SK-N-SH treated with all-trans-retinoic acid at 6 μM for 48 hours (cell line): ENCODE measurements around the gene PKNOX2.

Experiments used
- ATAC-seq: fragments of 200-7000 bp; cut with Tn5 transposase; 3 replicates; pipeline ENCODE4 v1.9.1; 2020; ENCODE audit warnings: mild to moderate bottlenecking, moderate library complexity
- BACH2 ChIP-seq: fragments of 250-450 bp; sonication (Bioruptor Pico); IDR thresholded peaks from 2 replicates; pipeline ENCODE4 v1.9.0; 2021; ENCODE audit warnings: mild to moderate bottlenecking, borderline replicate concordance
- CREB5 ChIP-seq: fragments of 250-450 bp; sonication (Bioruptor Pico); IDR thresholded peaks from 2 replicates; pipeline ENCODE4 v1.5.1; 2020; ENCODE audit warnings: low read depth, mild to moderate bottlenecking, moderate library complexity
- CSRNP3 ChIP-seq: fragments of 250-450 bp; sonication (Bioruptor Pico); IDR thresholded peaks from 2 replicates; pipeline ENCODE4 v1.5.1; 2021; ENCODE audit warnings: mild to moderate bottlenecking, moderate library complexity
- ESRRG ChIP-seq: fragments of 250-450 bp; sonication (Bioruptor Pico); IDR thresholded peaks from 2 replicates; pipeline ENCODE4 v1.6.1; 2021; ENCODE audit warnings: mild to moderate bottlenecking
- GLIS3 ChIP-seq: fragments of 250-450 bp; sonication (Bioruptor Pico); IDR thresholded peaks from 2 replicates; pipeline ENCODE4 v1.5.0; 2020; ENCODE audit warnings: mild to moderate bottlenecking, moderate library complexity
- ISL1 ChIP-seq: fragments of 250-450 bp; sonication (Bioruptor Pico); IDR thresholded peaks from 2 replicates; pipeline ENCODE4 v2.1.2; 2022; ENCODE audit warnings: mild to moderate bottlenecking, moderate library complexity
- OSR1 ChIP-seq: fragments of 250-450 bp; sonication (Bioruptor Pico); IDR thresholded peaks from 2 replicates; pipeline ENCODE4 v1.8.0; 2022; ENCODE audit warnings: moderate library complexity, mild to moderate bottlenecking, inconsistent platforms
- PATZ1 ChIP-seq: fragments of 250-450 bp; sonication (Bioruptor Pico); IDR thresholded peaks from 2 replicates; pipeline ENCODE4 v1.8.0; 2020; ENCODE audit warnings: mild to moderate bottlenecking, moderate library complexity, borderline replicate concordance
- POU6F1 ChIP-seq: fragments of 250-450 bp; sonication (Bioruptor Pico); IDR thresholded peaks from 2 replicates; pipeline ENCODE4 v1.8.0; 2021; ENCODE audit warnings: low read depth, mild to moderate bottlenecking, moderate library complexity, borderline replicate concordance
- PPARA ChIP-seq: fragments of 250-450 bp; sonication (Bioruptor Pico); IDR thresholded peaks from 2 replicates; pipeline ENCODE4 v1.5.0; 2020; ENCODE audit warnings: mild to moderate bottlenecking, borderline replicate concordance
- RARB ChIP-seq: fragments of 250-450 bp; sonication (Bioruptor Pico); IDR thresholded peaks from 2 replicates; pipeline ENCODE4 v1.8.0; 2021; ENCODE audit warnings: mild to moderate bottlenecking, moderate library complexity
- SNAI2 ChIP-seq: fragments of 250-450 bp; sonication (Bioruptor Pico); IDR thresholded peaks from 2 replicates; pipeline ENCODE4 v1.5.0; 2020; ENCODE audit warnings: mild to moderate bottlenecking, moderate library complexity
- TOX ChIP-seq: fragments of 250-450 bp; sonication (Bioruptor Pico); IDR thresholded peaks from 2 replicates; pipeline ENCODE4 v1.8.0; 2021; ENCODE audit warnings: mild to moderate bottlenecking, moderate library complexity, borderline replicate concordance
- TSHZ2 ChIP-seq: fragments of 250-450 bp; sonication (Bioruptor Pico); IDR thresholded peaks from 2 replicates; pipeline ENCODE4 v1.5.0; 2020; ENCODE audit warnings: mild to moderate bottlenecking, moderate library complexity
- ZC3H10 ChIP-seq: fragments of 250-450 bp; sonication (Bioruptor Pico); IDR thresholded peaks from 2 replicates; pipeline ENCODE4 v1.5.1; 2021; ENCODE audit warnings: mild to moderate bottlenecking, moderate library complexity
- ZFP3 ChIP-seq: fragments of 250-450 bp; sonication (Bioruptor Pico); IDR thresholded peaks from 2 replicates; pipeline ENCODE4 v1.5.0; 2020; ENCODE audit warnings: mild to moderate bottlenecking, moderate library complexity
- ZFP30 ChIP-seq: fragments of 450-650 bp; formaldehyde crosslinking; IDR thresholded peaks from 2 replicates; pipeline ENCODE4 v1.5.0; 2022; ENCODE audit warnings: mild to moderate bottlenecking, moderate library complexity
- ZNF565 ChIP-seq: fragments of 450-650 bp; formaldehyde crosslinking; conservative IDR thresholded peaks from 2 replicates; pipeline ENCODE4 v1.5.0; 2020; ENCODE audit warnings: low read depth, mild to moderate bottlenecking, moderate library complexity
- ZNF70 ChIP-seq: fragments of 450-650 bp; formaldehyde crosslinking; IDR thresholded peaks from 2 replicates; pipeline ENCODE4 v1.5.0; 2020; ENCODE audit warnings: mild to moderate bottlenecking, moderate library complexity
- ZNF8 ChIP-seq: fragments of 450-650 bp; formaldehyde crosslinking; IDR thresholded peaks from 2 replicates; pipeline ENCODE4 v1.5.0; 2020; ENCODE audit warnings: mild to moderate bottlenecking, moderate library complexity

The PKNOX2 gene

GRCh38 chr11:125224391-125225021 lies 60.0 kb downstream of the PKNOX2 start (continued):
- TF ChIP-seq TSHZ2 (CRISPR knock-in tag) (no peak), ZNF8 (CRISPR knock-in tag) (no peak), OSR1 (CRISPR knock-in tag) (no peak), POU6F1 (CRISPR knock-in tag) (no peak), ZNF565 (CRISPR knock-in tag) (no peak), SNAI2 (CRISPR knock-in tag) (no peak), PATZ1 (CRISPR knock-in tag) (no peak)

GRCh38 chr11:125225401-125225800 lies 60.9 kb downstream of the PKNOX2 start:
- no peak for TF ChIP-seq POU6F1 (CRISPR knock-in tag)
- no peak for TF ChIP-seq ZC3H10 (CRISPR knock-in tag)
- no peak for TF ChIP-seq ISL1 (CRISPR knock-in tag)
- no peak for TF ChIP-seq TOX (CRISPR knock-in tag)
- no peak for TF ChIP-seq PPARA
- TF ChIP-seq ZNF565 (CRISPR knock-in tag) = no peak
- no peak for TF ChIP-seq ZFP3 (CRISPR knock-in tag)
- TF ChIP-seq CSRNP3 (CRISPR knock-in tag) = no peak
- no peak for TF ChIP-seq ESRRG (CRISPR knock-in tag)
- TF ChIP-seq ZNF70 = no peak
- TF ChIP-seq SNAI2 (CRISPR knock-in tag) = no peak
- no peak for TF ChIP-seq ZNF8 (CRISPR knock-in tag)
- no peak for TF ChIP-seq PATZ1 (CRISPR knock-in tag)
- no peak for TF ChIP-seq GLIS3 (CRISPR knock-in tag)
- ATAC-seq = no peak

GRCh38 chr11:125226031-125226430 lies 61.5 kb downstream of the PKNOX2 start:
- TF ChIP-seq CSRNP3 (CRISPR knock-in tag) = no peak
- TF ChIP-seq OSR1 (CRISPR knock-in tag) = no peak
- TF ChIP-seq CREB5 (CRISPR knock-in tag) = no peak
- no peak for TF ChIP-seq BACH2 (CRISPR knock-in tag)
- no peak for TF ChIP-seq ZNF70
- TF ChIP-seq ZC3H10 (CRISPR knock-in tag) = no peak
- TF ChIP-seq POU6F1 (CRISPR knock-in tag) = no peak
- no peak for TF ChIP-seq PPARA
- no peak for TF ChIP-seq ZFP30
- TF ChIP-seq ISL1 (CRISPR knock-in tag) = no peak
- TF ChIP-seq RARB (CRISPR knock-in tag) = no peak
- TF ChIP-seq ZNF565 (CRISPR knock-in tag) = no peak
- TF ChIP-seq ZFP3 (CRISPR knock-in tag) = no peak
- ATAC-seq = no peak
